Neural cell (in vitro differentiated cells): Measurements from ENCODE around the gene FBXO4. TPM values are rescaled to one million over a fixed set of nuclear protein-coding genes. Genes with fewer than 3 reads are reported as not detected.

Experiments
- H2AFZ ChIP-seq: fragments of 200-600, 300-800 bp; sonication (generic), shearing (Covaris generic); 2 replicates; pipeline ENCODE4 v1.6.0; 2014; ENCODE audit warnings: low read depth, mild to moderate bottlenecking, antibody characterized with exemption, low read length, moderate library complexity
- H3F3A ChIP-seq: fragments of 200-600 bp; shearing (Covaris generic); 2 replicates; pipeline ENCODE4 v1.6.1; 2016; ENCODE audit warnings: mild to moderate bottlenecking, moderate library complexity, mixed read lengths, antibody characterized with exemption, low read length; ENCODE audit not compliant: insufficient read depth, poor library complexity, severe bottlenecking
- H3K27ac ChIP-seq: fragments of 200-600, 300-800 bp; sonication (generic), shearing (Covaris generic); 2 replicates; pipeline ENCODE4 v1.5.1; 2014; ENCODE audit warnings: mild to moderate bottlenecking, low read length, moderate library complexity
- H3K27me3 ChIP-seq: fragments of 300-800, 200-600 bp; sonication (generic), shearing (Covaris generic); 2 replicates; pipeline ENCODE4 v1.6.0; 2014; ENCODE audit warnings: mild to moderate bottlenecking, low read depth, low read length, moderate library complexity; ENCODE audit not compliant: insufficient read depth
- H3K36me3 ChIP-seq: fragments of 300-800, 200-600 bp; sonication (generic), shearing (Covaris generic); 2 replicates; pipeline ENCODE4 v1.5.1; 2014; ENCODE audit warnings: mild to moderate bottlenecking, antibody characterized with exemption, low read length, moderate library complexity; ENCODE audit not compliant: insufficient read depth
- H3K4me2 ChIP-seq: fragments of 300-800, 200-600 bp; sonication (generic), shearing (Covaris generic); 2 replicates; pipeline ENCODE4 v1.6.0; 2014; ENCODE audit warnings: mild to moderate bottlenecking, low read length
- H3K4me3 ChIP-seq: fragments of 300-800, 200-600 bp; sonication (generic), shearing (Covaris generic); 2 replicates; pipeline ENCODE4 v1.5.1; 2014; ENCODE audit warnings: mild to moderate bottlenecking, low read length, moderate library complexity
- H3K79me2 ChIP-seq: fragments of 200-600 bp; shearing (Covaris generic); replicated peaks from 2 replicates; pipeline ENCODE4 v1.6.0; 2014; ENCODE audit warnings: mild to moderate bottlenecking, low read length, moderate library complexity; ENCODE audit not compliant: insufficient read depth
- H3K9ac ChIP-seq: fragments of 300-800, 200-600 bp; sonication (generic), shearing (Covaris generic); 2 replicates; pipeline ENCODE4 v1.6.1; 2016; ENCODE audit warnings: mild to moderate bottlenecking, low read length, mixed read lengths
- H3K9me2 ChIP-seq: fragments of 200-600 bp; shearing (Covaris generic); 2 replicates; pipeline ENCODE4 v1.6.1; 2016; ENCODE audit warnings: mild to moderate bottlenecking, low read length, mixed read lengths; ENCODE audit not compliant: insufficient read depth
- H3K9me3 ChIP-seq: fragments of 200-600, 300-800 bp; sonication (generic), shearing (Covaris generic); 2 replicates; pipeline ENCODE4 v1.6.1; 2016; ENCODE audit warnings: mild to moderate bottlenecking, mixed run types, low read length, moderate library complexity, mixed read lengths
- H4K20me1 ChIP-seq: fragments of 200-600 bp; shearing (Covaris generic); 2 replicates; pipeline ENCODE4 v1.6.1; 2016; ENCODE audit warnings: mild to moderate bottlenecking, mixed run types; ENCODE audit not compliant: insufficient read depth
- EP300 ChIP-seq: fragments of 450-650 bp; conservative IDR thresholded peaks from 2 replicates; pipeline ENCODE4 v1.6.1; 2014; ENCODE audit warnings: antibody characterized with exemption, mild to moderate bottlenecking, moderate library complexity; ENCODE audit not compliant: poor library complexity, severe bottlenecking
- EZH2 ChIP-seq: fragments of 200-600, 300-800 bp; shearing (Covaris generic), sonication (generic); IDR thresholded peaks from 2 replicates; pipeline ENCODE4 v1.6.1; 2014; ENCODE audit warnings: antibody characterized with exemption, low read length, borderline replicate concordance, mild to moderate bottlenecking; ENCODE audit not compliant: insufficient read depth, poor library complexity, severe bottlenecking
- MXI1 ChIP-seq: fragments of 450-650 bp; conservative IDR thresholded peaks from 2 replicates; pipeline ENCODE4 v1.6.1; 2014; ENCODE audit warnings: antibody characterized with exemption, mild to moderate bottlenecking; ENCODE audit not compliant: poor library complexity, severe bottlenecking
- POLR2AphosphoS5 ChIP-seq: IDR thresholded peaks from 2 replicates; pipeline ENCODE4 v1.6.1; 2012
- RAD21 ChIP-seq: fragments of 450-650 bp; conservative IDR thresholded peaks from 2 replicates; pipeline ENCODE4 v1.6.1; 2014; ENCODE audit warnings: antibody characterized with exemption, mild to moderate bottlenecking, moderate library complexity
- SMC3 ChIP-seq: fragments of 450-650 bp; conservative IDR thresholded peaks from 2 replicates; pipeline ENCODE4 v1.6.1; 2014; ENCODE audit warnings: antibody characterized with exemption, mild to moderate bottlenecking, moderate library complexity; ENCODE audit not compliant: poor library complexity
- TAF1 ChIP-seq: IDR thresholded peaks from 2 replicates; pipeline ENCODE4 v1.6.1; 2012; ENCODE audit warnings: low read depth
- polyA plus RNA-seq: library from polyadenylated mRNA; depleted of rRNA; stranded (reverse); fragments of >200 nt; gene quantifications from 2 replicates; pipeline ENCODE4 v1.2.3, GENCODE V29; 2014
- TF ChIP-seq, protein P1 (sequence below): fragments of 450-650 bp; IDR thresholded peaks from 2 replicates; pipeline ENCODE4 v1.5.1; 2014; ENCODE audit warnings: antibody characterized with exemption, mild to moderate bottlenecking, moderate library complexity; ENCODE audit not compliant: poor library complexity, severe bottlenecking
- TF ChIP-seq, protein P2 (sequence below): IDR thresholded peaks from 2 replicates; pipeline ENCODE4 v1.6.1; 2012; ENCODE audit warnings: borderline replicate concordance

The FBXO4 gene
- polyA plus RNA-seq, 1 donor from 2014 or later, result 3.9 TPM

- Histone ChIP-seq H3K36me3 (no peaks in the 10 kb centered on the region), H3K27me3 (no peaks in the 10 kb centered on the region), H3K9me2 (no peaks in the 10 kb centered on the region), H2AFZ (no peak overlapping the region), H3K4me3 (no peak overlapping the region), H3K27ac (no peak overlapping the region), H3F3A (no peaks in the 10 kb centered on the region), H3K9me3 (no peaks in the 10 kb centered on the region), H4K20me1 (no peaks in the 10 kb centered on the region), H3K79me2 (no peaks in the 10 kb centered on the region), H3K9ac (no peak overlapping the region), H3K4me2 (no peak overlapping the region)
- TF ChIP-seq RAD21, result no peak
- TF ChIP-seq, protein P1, sequence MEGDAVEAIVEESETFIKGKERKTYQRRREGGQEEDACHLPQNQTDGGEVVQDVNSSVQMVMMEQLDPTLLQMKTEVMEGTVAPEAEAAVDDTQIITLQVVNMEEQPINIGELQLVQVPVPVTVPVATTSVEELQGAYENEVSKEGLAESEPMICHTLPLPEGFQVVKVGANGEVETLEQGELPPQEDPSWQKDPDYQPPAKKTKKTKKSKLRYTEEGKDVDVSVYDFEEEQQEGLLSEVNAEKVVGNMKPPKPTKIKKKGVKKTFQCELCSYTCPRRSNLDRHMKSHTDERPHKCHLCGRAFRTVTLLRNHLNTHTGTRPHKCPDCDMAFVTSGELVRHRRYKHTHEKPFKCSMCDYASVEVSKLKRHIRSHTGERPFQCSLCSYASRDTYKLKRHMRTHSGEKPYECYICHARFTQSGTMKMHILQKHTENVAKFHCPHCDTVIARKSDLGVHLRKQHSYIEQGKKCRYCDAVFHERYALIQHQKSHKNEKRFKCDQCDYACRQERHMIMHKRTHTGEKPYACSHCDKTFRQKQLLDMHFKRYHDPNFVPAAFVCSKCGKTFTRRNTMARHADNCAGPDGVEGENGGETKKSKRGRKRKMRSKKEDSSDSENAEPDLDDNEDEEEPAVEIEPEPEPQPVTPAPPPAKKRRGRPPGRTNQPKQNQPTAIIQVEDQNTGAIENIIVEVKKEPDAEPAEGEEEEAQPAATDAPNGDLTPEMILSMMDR, result no peak
- TF ChIP-seq SMC3, result no peak
- TF ChIP-seq EP300, result no peak
- TF ChIP-seq, protein P2, sequence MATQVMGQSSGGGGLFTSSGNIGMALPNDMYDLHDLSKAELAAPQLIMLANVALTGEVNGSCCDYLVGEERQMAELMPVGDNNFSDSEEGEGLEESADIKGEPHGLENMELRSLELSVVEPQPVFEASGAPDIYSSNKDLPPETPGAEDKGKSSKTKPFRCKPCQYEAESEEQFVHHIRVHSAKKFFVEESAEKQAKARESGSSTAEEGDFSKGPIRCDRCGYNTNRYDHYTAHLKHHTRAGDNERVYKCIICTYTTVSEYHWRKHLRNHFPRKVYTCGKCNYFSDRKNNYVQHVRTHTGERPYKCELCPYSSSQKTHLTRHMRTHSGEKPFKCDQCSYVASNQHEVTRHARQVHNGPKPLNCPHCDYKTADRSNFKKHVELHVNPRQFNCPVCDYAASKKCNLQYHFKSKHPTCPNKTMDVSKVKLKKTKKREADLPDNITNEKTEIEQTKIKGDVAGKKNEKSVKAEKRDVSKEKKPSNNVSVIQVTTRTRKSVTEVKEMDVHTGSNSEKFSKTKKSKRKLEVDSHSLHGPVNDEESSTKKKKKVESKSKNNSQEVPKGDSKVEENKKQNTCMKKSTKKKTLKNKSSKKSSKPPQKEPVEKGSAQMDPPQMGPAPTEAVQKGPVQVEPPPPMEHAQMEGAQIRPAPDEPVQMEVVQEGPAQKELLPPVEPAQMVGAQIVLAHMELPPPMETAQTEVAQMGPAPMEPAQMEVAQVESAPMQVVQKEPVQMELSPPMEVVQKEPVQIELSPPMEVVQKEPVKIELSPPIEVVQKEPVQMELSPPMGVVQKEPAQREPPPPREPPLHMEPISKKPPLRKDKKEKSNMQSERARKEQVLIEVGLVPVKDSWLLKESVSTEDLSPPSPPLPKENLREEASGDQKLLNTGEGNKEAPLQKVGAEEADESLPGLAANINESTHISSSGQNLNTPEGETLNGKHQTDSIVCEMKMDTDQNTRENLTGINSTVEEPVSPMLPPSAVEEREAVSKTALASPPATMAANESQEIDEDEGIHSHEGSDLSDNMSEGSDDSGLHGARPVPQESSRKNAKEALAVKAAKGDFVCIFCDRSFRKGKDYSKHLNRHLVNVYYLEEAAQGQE, result no peak
- no peak for TF ChIP-seq MXI1
- no peak for TF ChIP-seq TAF1
- no peak for TF ChIP-seq EZH2
- TF ChIP-seq POLR2AphosphoS5, result no peak
Measured at GRCh38 chr5:41932770-41933169, 7.7 kb downstream of the FBXO4 start.

GRCh38 chr5:41935544-41935943 is 10.5 kb downstream of the FBXO4 start:
- TF ChIP-seq SMC3 (no peak), TAF1 (no peak), RAD21 (no peak), EP300 (no peak), EZH2 (no peak), POLR2AphosphoS5 (no peak), MXI1 (no peak)
- TF ChIP-seq, protein P2, result no peak
- TF ChIP-seq, protein P1, result no peak
- Histone ChIP-seq H3K27ac (no peak overlapping the region), H3F3A (no peaks in the 10 kb centered on the region), H3K9me3 (no peaks in the 10 kb centered on the region), H3K4me3 (no peak overlapping the region), H3K36me3 (no peaks in the 10 kb centered on the region), H2AFZ (no peak overlapping the region), H3K9ac (no peak overlapping the region), H3K9me2 (no peaks in the 10 kb centered on the region), H4K20me1 (no peaks in the 10 kb centered on the region), H3K27me3 (no peaks in the 10 kb centered on the region), H3K4me2 (no peak overlapping the region), H3K79me2 (no peaks in the 10 kb centered on the region)
